DOHH2 (cell line): ENCODE results near the gene DPP4.

Experiments used
- EZH2phosphoT487 ChIP-seq: fragments of 200-600 bp; sonication (generic); IDR thresholded peaks from 2 replicates; pipeline ENCODE4 v1.6.1; 2017; ENCODE audit warnings: borderline replicate concordance, mild to moderate bottlenecking, antibody characterized with exemption, low read length, moderate library complexity, mixed read lengths
- TF ChIP-seq, protein P1 (sequence below): fragments of 200-600 bp; sonication (generic); IDR thresholded peaks from one replicate; pipeline ENCODE4 v1.5.1; 2014; ENCODE audit warnings: antibody characterized with exemption, mild to moderate bottlenecking, low read depth, low read length; ENCODE audit not compliant: poor library complexity, severe bottlenecking

DNA sequence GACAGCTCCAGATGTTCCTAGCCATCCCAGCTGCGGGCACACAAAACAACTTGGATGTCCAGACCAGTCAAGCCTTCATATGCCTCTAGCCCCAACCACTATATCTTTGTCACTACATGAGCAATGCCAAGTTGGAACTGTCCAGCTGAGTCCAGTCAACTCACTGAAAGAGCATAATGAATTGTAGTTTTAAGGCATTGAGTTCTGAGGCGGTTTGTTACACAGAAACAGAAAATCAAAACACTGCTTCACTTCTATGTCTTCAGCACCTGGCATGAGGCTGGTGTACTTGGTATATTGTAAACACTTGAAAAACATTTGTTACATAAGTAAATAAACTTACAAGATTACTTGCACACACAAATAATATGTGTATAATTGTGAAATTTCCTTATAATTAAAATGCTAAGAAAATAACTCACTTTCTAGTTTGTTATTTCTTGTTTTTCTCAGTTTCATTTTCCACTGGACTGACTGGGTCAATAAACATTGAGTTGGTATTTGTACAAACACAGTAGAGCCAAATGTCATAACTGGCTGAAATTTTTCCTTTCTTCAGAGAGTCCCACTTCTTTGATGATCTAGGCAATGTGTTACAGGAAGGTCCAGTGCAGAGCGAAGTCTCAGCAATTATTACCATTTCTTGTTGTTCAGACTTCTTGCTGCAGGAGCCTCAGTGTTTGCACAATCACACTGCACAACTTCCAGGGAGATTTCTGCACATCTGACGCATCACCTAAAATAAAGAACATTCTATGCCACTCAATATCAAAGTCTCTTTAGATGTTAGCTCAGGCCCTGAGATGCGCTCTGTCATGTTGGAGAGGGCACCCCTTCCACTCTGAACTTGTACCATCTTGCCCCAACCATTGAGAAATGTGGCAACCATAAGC, 38.2 kb upstream of the DPP4 start:
- TF ChIP-seq, protein P1, sequence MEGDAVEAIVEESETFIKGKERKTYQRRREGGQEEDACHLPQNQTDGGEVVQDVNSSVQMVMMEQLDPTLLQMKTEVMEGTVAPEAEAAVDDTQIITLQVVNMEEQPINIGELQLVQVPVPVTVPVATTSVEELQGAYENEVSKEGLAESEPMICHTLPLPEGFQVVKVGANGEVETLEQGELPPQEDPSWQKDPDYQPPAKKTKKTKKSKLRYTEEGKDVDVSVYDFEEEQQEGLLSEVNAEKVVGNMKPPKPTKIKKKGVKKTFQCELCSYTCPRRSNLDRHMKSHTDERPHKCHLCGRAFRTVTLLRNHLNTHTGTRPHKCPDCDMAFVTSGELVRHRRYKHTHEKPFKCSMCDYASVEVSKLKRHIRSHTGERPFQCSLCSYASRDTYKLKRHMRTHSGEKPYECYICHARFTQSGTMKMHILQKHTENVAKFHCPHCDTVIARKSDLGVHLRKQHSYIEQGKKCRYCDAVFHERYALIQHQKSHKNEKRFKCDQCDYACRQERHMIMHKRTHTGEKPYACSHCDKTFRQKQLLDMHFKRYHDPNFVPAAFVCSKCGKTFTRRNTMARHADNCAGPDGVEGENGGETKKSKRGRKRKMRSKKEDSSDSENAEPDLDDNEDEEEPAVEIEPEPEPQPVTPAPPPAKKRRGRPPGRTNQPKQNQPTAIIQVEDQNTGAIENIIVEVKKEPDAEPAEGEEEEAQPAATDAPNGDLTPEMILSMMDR: no peak
- no peak for TF ChIP-seq EZH2phosphoT487
